Large intestine (tissue), 3 donors: ENCODE results near the gene CIB4. TPM values are rescaled to one million over a fixed set of nuclear protein-coding genes. Genes with fewer than 3 reads are reported as not detected.

Experiments
- DNase-seq, 2 donors: peaks; one replicate each; pipeline versions ENCODE4 v3.0.0 to v3.0.0-alpha.2; 2013
- H3K27ac ChIP-seq: one replicate; pipeline ENCODE4 v1.5.1; 2013; ENCODE audit warnings: low read length
- H3K27me3 ChIP-seq: 2 replicates; pipeline ENCODE4 v1.6.1; 2013; ENCODE audit warnings: low read length; ENCODE audit not compliant: control insufficient read depth, insufficient read depth
- H3K36me3 ChIP-seq: 2 replicates; pipeline ENCODE4 v1.6.1; 2013; ENCODE audit warnings: low read length; ENCODE audit not compliant: control insufficient read depth, insufficient read depth
- H3K4me1 ChIP-seq: one replicate; pipeline ENCODE4 v1.6.1; 2013; ENCODE audit warnings: low read length; ENCODE audit not compliant: control insufficient read depth, insufficient read depth
- H3K4me3 ChIP-seq: one replicate; pipeline ENCODE4 v1.5.1; 2013; ENCODE audit warnings: low read length
- H3K9me3 ChIP-seq: one replicate; pipeline ENCODE4 v1.6.1; 2013; ENCODE audit warnings: mild to moderate bottlenecking, low read depth, low read length, moderate library complexity; ENCODE audit not compliant: control insufficient read depth
- WGBS: methylation state at CpG from one replicate; pipeline ENCODE4 v1.1.5; 2013; ENCODE audit warnings: low lambda C conversion rate; ENCODE audit not compliant: insufficient coverage; 5-methylcytosine and 5-hydroxymethylcytosine counted together
- polyA plus RNA-seq: library from polyadenylated mRNA; unstranded; fragments of 120-200 nt; gene quantifications from one replicate; pipeline ENCODE4 v1.2.1, GENCODE V29; 2013

The CIB4 gene
- polyA plus RNA-seq, 1 donor = 0.21 TPM

DNA sequence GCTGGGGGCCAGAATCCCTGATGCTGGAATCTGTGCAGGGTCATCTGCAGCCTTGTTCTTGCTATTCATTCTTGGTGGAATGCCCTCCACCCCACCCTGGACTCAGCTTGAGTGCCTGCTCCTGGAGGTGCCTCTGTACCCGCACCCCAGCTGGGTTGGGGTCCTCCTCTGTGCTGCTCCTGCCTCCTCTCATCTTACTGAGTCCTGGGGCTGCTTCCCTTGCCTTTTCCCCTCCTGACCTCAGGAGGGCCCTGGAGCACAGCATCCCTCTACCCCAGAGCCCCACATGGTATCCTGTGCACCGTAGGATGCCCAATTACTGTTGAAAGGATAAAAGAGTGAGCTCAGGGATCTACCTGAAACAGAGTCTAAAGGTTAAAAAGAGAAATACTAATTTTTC lies 81.6 kb downstream of the CIB4 start:
- peaks cover 4% of the 10 kb centered on the region for H3K4me1 ChIP-seq
- H3K27me3 ChIP-seq = peaks cover 91% of the 10 kb centered on the region
- H3K4me3 ChIP-seq = no peak overlapping the region
- no peak for DNase-seq
- no peaks in the 10 kb centered on the region for H3K9me3 ChIP-seq
- no peaks in the 10 kb centered on the region for H3K36me3 ChIP-seq
- no peak overlapping the region for H3K27ac ChIP-seq
- WGBS = no CpG with 5 or more reads among the region's 2 CpGs

- H3K4me3 ChIP-seq = no peak overlapping the region
- H3K27me3 ChIP-seq = peaks cover 89% of the 10 kb centered on the region
- WGBS = no CpG with 5 or more reads among the region's 3 CpGs
- no peak for DNase-seq
- no peak overlapping the region for H3K27ac ChIP-seq
- no peaks in the 10 kb centered on the region for H3K36me3 ChIP-seq
- no peaks in the 10 kb centered on the region for H3K9me3 ChIP-seq
- peaks cover 4% of the 10 kb centered on the region for H3K4me1 ChIP-seq
These were observed 82.1 kb downstream of the CIB4 start for GRCh38 chr2:26559044-26559405.

DNA sequence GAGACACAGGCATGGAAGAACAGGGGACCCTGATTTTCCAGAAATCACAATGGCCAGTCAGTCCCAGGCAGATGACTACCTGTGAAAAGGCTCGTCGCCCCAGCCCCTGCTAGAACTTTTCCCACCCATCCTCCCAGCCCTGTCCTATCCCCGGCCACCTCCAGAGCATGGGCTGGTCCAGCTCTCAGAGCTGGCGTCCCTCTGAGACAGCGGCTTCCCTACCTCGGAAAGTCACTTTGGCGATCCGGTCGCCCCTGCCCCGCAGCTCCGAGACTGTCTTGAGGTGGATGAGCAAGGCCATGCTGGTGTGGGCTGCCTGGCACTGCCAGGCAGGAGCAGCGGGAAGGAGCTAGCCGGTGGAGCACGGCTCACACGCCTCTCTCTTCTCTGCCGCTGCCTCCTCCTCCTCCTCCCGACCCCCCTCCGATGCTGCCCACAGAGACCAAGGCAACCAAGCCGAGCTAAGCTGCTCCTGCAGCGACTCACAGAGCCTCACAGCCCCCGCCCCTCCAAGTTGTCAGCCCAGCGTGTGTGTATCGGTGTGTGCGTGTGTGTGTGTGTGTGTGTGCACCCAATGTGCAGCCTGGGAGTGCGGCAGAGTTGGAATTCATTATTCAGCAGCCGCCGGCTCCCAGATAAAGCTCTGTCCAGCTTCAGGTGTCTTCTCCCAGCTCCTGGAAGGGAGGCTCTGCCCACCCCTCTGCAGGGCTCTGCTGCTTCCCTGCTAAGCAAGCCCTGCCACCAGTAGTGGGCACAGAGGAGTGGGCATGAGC lies 82.7 kb downstream of the CIB4 start:
- Histone ChIP-seq H3K4me3 (no peak overlapping the region), H3K9me3 (no peaks in the 10 kb centered on the region), H3K36me3 (no peaks in the 10 kb centered on the region), H3K4me1 (peaks cover 4% of the 10 kb centered on the region), H3K27ac (no peak overlapping the region), H3K27me3 (peaks cover 84% of the 10 kb centered on the region)
- DNase-seq = no peak
- WGBS = no CpG with 5 or more reads among the region's 27 CpGs

GRCh38 chr2:26557244-26557925 lies 83.8 kb downstream of the CIB4 start:
- peaks cover 4% of the 10 kb centered on the region for H3K4me1 ChIP-seq
- no peaks in the 10 kb centered on the region for H3K9me3 ChIP-seq
- DNase-seq = no peak
- H3K4me3 ChIP-seq = no peak overlapping the region
- H3K27me3 ChIP-seq = peaks cover 73% of the 10 kb centered on the region
- H3K36me3 ChIP-seq = no peaks in the 10 kb centered on the region
- WGBS = no CpG with 5 or more reads among the region's 12 CpGs
- no peak overlapping the region for H3K27ac ChIP-seq

DNA sequence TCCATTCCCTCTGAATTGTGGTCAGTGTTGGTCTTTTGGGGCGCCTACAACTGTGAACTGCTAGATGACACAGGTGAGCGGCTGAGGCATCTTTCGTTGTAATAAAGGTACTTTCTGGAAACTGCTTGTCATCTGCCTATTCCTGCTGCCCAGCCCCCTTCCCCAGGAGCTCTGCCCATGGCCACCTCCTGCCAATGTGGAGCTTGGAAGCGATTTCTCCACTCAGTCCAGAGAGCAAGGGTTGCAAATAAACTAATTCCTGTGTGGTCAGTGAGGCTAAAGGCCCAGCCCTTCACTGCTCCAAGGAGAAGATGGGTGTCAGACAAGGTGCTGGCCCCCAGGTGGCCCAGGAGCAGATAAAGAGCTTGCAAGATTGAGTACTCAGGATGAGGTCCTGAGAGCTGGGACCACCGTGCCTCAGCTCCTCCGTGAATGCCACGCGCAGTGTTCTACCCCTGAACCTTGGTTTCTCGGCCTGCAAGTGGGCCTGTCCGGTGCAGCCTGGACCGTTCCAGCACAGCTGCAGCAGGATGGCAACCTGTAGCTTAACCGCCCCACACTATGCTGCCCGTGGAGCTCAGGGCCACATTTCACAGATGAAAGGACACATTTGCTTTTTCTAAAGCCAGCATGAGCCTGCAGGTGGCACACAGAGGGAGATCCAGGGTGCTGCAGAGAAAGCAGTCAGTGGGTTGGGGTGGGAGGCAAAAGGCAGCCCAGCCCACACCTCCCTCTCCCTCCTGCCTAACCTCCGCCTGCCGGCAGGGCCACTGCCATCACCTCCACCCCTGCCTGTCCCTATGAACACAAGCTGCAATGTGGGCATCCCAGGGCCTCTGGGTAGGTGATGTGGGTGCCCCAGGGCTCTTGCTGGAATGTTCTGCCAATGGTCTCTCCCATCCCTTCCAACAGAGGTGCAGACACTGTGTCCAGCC lies 84.6 kb downstream of the CIB4 start:
- no peak overlapping the region for H3K4me3 ChIP-seq
- no CpG with 5 or more reads among the region's 15 CpGs for whole genome bisulfite sequencing
- H3K9me3 ChIP-seq = no peaks in the 10 kb centered on the region
- H3K27ac ChIP-seq = no peak overlapping the region
- no peak for DNase-seq
- H3K4me1 ChIP-seq = no peaks in the 10 kb centered on the region
- H3K27me3 ChIP-seq = peaks cover 65% of the 10 kb centered on the region
- H3K36me3 ChIP-seq = no peaks in the 10 kb centered on the region

GRCh38 chr2:26555246-26556133 lies 85.7 kb downstream of the CIB4 start:
- Histone ChIP-seq H3K27ac (no peak overlapping the region), H3K36me3 (no peaks in the 10 kb centered on the region), H3K27me3 (peaks cover 54% of the 10 kb centered on the region), H3K4me3 (no peak overlapping the region), H3K4me1 (no peaks in the 10 kb centered on the region), H3K9me3 (no peaks in the 10 kb centered on the region)
- 40% methylated on average over 1 of the region's 8 CpGs for WGBS
- DNase-seq = no peak

- no peaks in the 10 kb centered on the region for H3K4me1 ChIP-seq
- H3K27me3 ChIP-seq = peaks cover 31% of the 10 kb centered on the region
- no peaks in the 10 kb centered on the region for H3K36me3 ChIP-seq
- 73% methylated on average over 2 of the region's 9 CpGs for WGBS
- no peak for DNase-seq
- no peak overlapping the region for H3K27ac ChIP-seq
- no peak overlapping the region for H3K4me3 ChIP-seq
- H3K9me3 ChIP-seq = no peaks in the 10 kb centered on the region
These were observed 88.4 kb downstream of the CIB4 start for GRCh38 chr2:26552641-26553374.

- Histone ChIP-seq H3K27me3 (peaks cover 8% of the 10 kb centered on the region), H3K9me3 (no peaks in the 10 kb centered on the region), H3K36me3 (no peaks in the 10 kb centered on the region), H3K27ac (no peak overlapping the region), H3K4me3 (no peak overlapping the region), H3K4me1 (no peaks in the 10 kb centered on the region)
- DNase-seq = no peak
- no CpG with 5 or more reads among the region's 17 CpGs for WGBS
These were observed 90.7 kb downstream of the CIB4 start for GRCh38 chr2:26550276-26551015.
